IMR-90 (cell line): ENCODE results near the gene PID1. TPM values are rescaled to one million over a fixed set of nuclear protein-coding genes. Genes with fewer than 3 reads are reported as not detected.

ENCODE experiments used
- ATAC-seq: fragments of 200-7000 bp; cut with Tn5 transposase; 2 replicates; pipeline ENCODE4 v1.9.1; 2020; ENCODE audit warnings: low read depth, mild to moderate bottlenecking, moderate library complexity
- BruUV-seq: library from RNA; stranded (reverse); fragments of 400-500 nt; replicated peaks from 2 replicates; lab custom pipeline; 2021; lab: Mats Ljungman, UMichigan
- CTCF ChIA-PET: fragments of 300-600 bp; formaldehyde crosslinking; extraction: SDS; loops from one replicate; lab custom pipeline; 2021; ENCODE audit warnings: antibody characterized with exemption; lab: Yijun Ruan, JAX
- POLR2A ChIA-PET: fragments of 300-600 bp; sonication (Branson Sonifier 250); formaldehyde crosslinking; loops from one replicate; lab custom pipeline; 2022; ENCODE audit warnings: antibody characterized with exemption; ENCODE audit not compliant: unreplicated experiment; lab: Charles Lee
- DNase-seq: peaks from one replicate; pipeline ENCODE4 v3.0.0; 2013
- H2AFZ ChIP-seq: replicated peaks from 2 replicates; pipeline ENCODE3; 2013; ENCODE audit warnings: low read length, mild to moderate bottlenecking; ENCODE audit not compliant: poor library complexity
- H2AK5ac ChIP-seq: 2 replicates; pipeline ENCODE4 v1.6.1; 2013; ENCODE audit warnings: low read depth, low read length, inconsistent platforms
- H2AK9ac ChIP-seq: replicated peaks from 2 replicates; pipeline ENCODE3; 2013; ENCODE audit warnings: mild to moderate bottlenecking, low read depth, low read length, moderate library complexity; ENCODE audit not compliant: poor library complexity
- H2BK120ac ChIP-seq: 2 replicates; pipeline ENCODE4 v1.6.1; 2013; ENCODE audit warnings: low read depth, low read length, inconsistent platforms
- H2BK15ac ChIP-seq: 3 replicates; pipeline ENCODE4 v1.6.1; 2013; ENCODE audit warnings: low read depth, low read length, inconsistent platforms
- H2BK20ac ChIP-seq: 2 replicates; pipeline ENCODE4 v1.6.1; 2013; ENCODE audit warnings: low read depth, mild to moderate bottlenecking, inconsistent platforms, low read length, moderate library complexity
- H2BK5ac ChIP-seq: 2 replicates; pipeline ENCODE4 v1.6.1; 2013; ENCODE audit warnings: mild to moderate bottlenecking, low read depth, low read length, inconsistent platforms; ENCODE audit not compliant: poor library complexity, severe bottlenecking
- H3K14ac ChIP-seq: replicated peaks from 2 replicates; pipeline ENCODE4 v1.6.1; 2013; ENCODE audit warnings: low read depth, low read length, inconsistent platforms
- H3K18ac ChIP-seq: 2 replicates; pipeline ENCODE4 v1.6.1; 2013; ENCODE audit warnings: low read depth, low read length, control low read depth
- H3K23ac ChIP-seq: 2 replicates; pipeline ENCODE4 v1.6.1; 2013; ENCODE audit warnings: low read depth, low read length, inconsistent platforms
- H3K27ac ChIP-seq: 2 replicates; pipeline ENCODE4 v1.5.1; 2013; ENCODE audit warnings: mild to moderate bottlenecking, control low read depth, low read length; ENCODE audit not compliant: insufficient read depth
- H3K27me3 ChIP-seq: 2 replicates; pipeline ENCODE4 v1.6.1; 2013; ENCODE audit warnings: low read length; ENCODE audit not compliant: control insufficient read depth, insufficient read depth
- H3K36me3 ChIP-seq: 2 replicates; pipeline ENCODE4 v1.6.1; 2013; ENCODE audit warnings: low read length, mixed read lengths; ENCODE audit not compliant: control insufficient read depth, insufficient read depth
- H3K4ac ChIP-seq: 2 replicates; pipeline ENCODE4 v1.6.1; 2013; ENCODE audit warnings: low read depth, low read length, inconsistent platforms
- H3K4me1 ChIP-seq: 2 replicates; pipeline ENCODE4 v1.6.1; 2013; ENCODE audit warnings: low read length, mixed read lengths; ENCODE audit not compliant: control insufficient read depth, insufficient read depth
- H3K4me2 ChIP-seq: 2 replicates; pipeline ENCODE4 v1.6.1; 2013; ENCODE audit warnings: low read depth, mild to moderate bottlenecking, control low read depth, low read length, moderate library complexity
- H3K4me3 ChIP-seq: 2 replicates; pipeline ENCODE4 v1.5.1; 2013; ENCODE audit warnings: low read depth, mild to moderate bottlenecking, control low read depth, low read length, moderate library complexity; ENCODE audit not compliant: insufficient read depth
- H3K56ac ChIP-seq: 2 replicates; pipeline ENCODE4 v1.6.1; 2013; ENCODE audit warnings: low read length, inconsistent platforms; ENCODE audit not compliant: insufficient read depth; ENCODE audit errors: extremely low read depth
- H3K79me1 ChIP-seq, 2 experiments: 2 replicates each; pipeline ENCODE4 v1.6.1; 2013; ENCODE audit warnings: low read length in 2 of 2, inconsistent platforms in 1 of 2, low read depth in 1 of 2
- H3K9ac ChIP-seq: 2 replicates; pipeline ENCODE4 v1.6.1; 2013; ENCODE audit warnings: low read depth, low read length, control low read depth
- H3K9me1 ChIP-seq: 2 replicates; pipeline ENCODE4 v1.6.1; 2013; ENCODE audit warnings: low read length, inconsistent platforms; ENCODE audit not compliant: insufficient read depth
- H3K9me3 ChIP-seq: 2 replicates; pipeline ENCODE4 v1.6.1; 2013; ENCODE audit warnings: low read length; ENCODE audit not compliant: control insufficient read depth, insufficient read depth
- H4K20me1 ChIP-seq: 2 replicates; pipeline ENCODE4 v1.6.1; 2013; ENCODE audit warnings: low read length, inconsistent platforms; ENCODE audit not compliant: insufficient read depth
- H4K5ac ChIP-seq: 2 replicates; pipeline ENCODE4 v1.6.1; 2013; ENCODE audit warnings: mild to moderate bottlenecking, low read depth, low read length, control low read depth
- H4K8ac ChIP-seq, 2 experiments: 2 replicates each; pipeline ENCODE4 v1.6.1; 2013; ENCODE audit warnings: low read depth in 2 of 2, low read length in 2 of 2, control low read depth in 1 of 2, inconsistent platforms in 1 of 2
- H4K91ac ChIP-seq: 2 replicates; pipeline ENCODE4 v1.6.1; 2013; ENCODE audit warnings: low read depth, low read length, inconsistent platforms; ENCODE audit not compliant: insufficient read depth
- CTCF ChIP-seq: conservative IDR thresholded peaks from 2 replicates; pipeline ENCODE4 v1.5.1; 2012; ENCODE audit warnings: mild to moderate bottlenecking, low read depth, low read length, improper control_type of control experiment
- ELK1 ChIP-seq: fragments of 150-350 bp; IDR thresholded peaks from 2 replicates; pipeline ENCODE4 v1.6.1; 2016; ENCODE audit warnings: low read depth, mild to moderate bottlenecking, low read length, moderate library complexity, borderline replicate concordance
- POLR2A ChIP-seq: IDR thresholded peaks from 2 replicates; pipeline ENCODE4 v1.6.1; 2012; ENCODE audit warnings: mild to moderate bottlenecking, low read depth, low read length
- SMC3 ChIP-seq: fragments of 150-350 bp; IDR thresholded peaks from 2 replicates; pipeline ENCODE4 v1.6.1; 2016; ENCODE audit warnings: low read depth, mild to moderate bottlenecking, antibody characterized with exemption, low read length, moderate library complexity
- WGBS, 2 experiments: methylation state at CpG; one replicate each; pipeline versions ENCODE4 v1.1.5 to v1.1.7; 2013; ENCODE audit warnings: missing lambda C conversion rate in 2 of 2; ENCODE audit not compliant: insufficient read length in 1 of 2; ENCODE audit errors: extremely low coverage in 2 of 2; 5-methylcytosine and 5-hydroxymethylcytosine counted together
- dilution Hi-C: fragments of 300-500 bp; cut with HindIII; formaldehyde crosslinking; loops from one replicate; pipeline ENCODE4 v1.14.3; 2018; ENCODE audit warnings: low sequenced_read_pairs; ENCODE audit not compliant: unreplicated experiment
- in situ Hi-C: fragments of 300-500 bp; cut with MboI; formaldehyde crosslinking; loops from 3 replicates; pipeline ENCODE4 v1.14.3; 2019; ENCODE audit warnings: low sequenced_read_pairs, inconsistent platforms, mixed read lengths
- intact Hi-C: fragments of 100-400 bp; cut with micrococcal nuclease; formaldehyde crosslinking; loops from 2 replicates; pipeline ENCODE4 v1.10.0; 2022
- polyA plus RNA-seq, 3 experiments: library from polyadenylated mRNA; depleted of rRNA; stranded (reverse); fragments of >200 nt; gene quantifications; 2 replicates each; pipeline ENCODE4 v1.2.3, GENCODE V29; 2012; ENCODE audit warnings: low replicate concordance in 1 of 3
- total RNA-seq: library from RNA; depleted of rRNA; stranded (reverse); fragments of >200 nt; gene quantifications from 2 replicates; pipeline ENCODE4 v1.2.3, GENCODE V29; 2012

PID1 gene
- total and polyA plus RNA-seq, 2 of the 4 experiments (the other 2 are of a cell fraction) = 0.90 to 1.9 TPM

- H3K27me3 ChIP-seq = no peaks in the 10 kb centered on the region
- H2BK15ac ChIP-seq = no peak overlapping the region
- no CpG with 5 or more reads among the region's 2 CpGs for WGBS, 2 experiments
- ChIA-PET POLR2A (no interaction called here), CTCF (no interaction called here)
- no peak overlapping the region for H3K9ac ChIP-seq
- H2BK120ac ChIP-seq = no peak overlapping the region
- ATAC-seq (no peak), DNase-seq (no peak)
- no peak overlapping the region for H2AK5ac ChIP-seq
- dilution Hi-C loops (no loop called here), intact Hi-C loops (no loop called here), in situ Hi-C loops (no loop called here)
- H4K8ac ChIP-seq = no peak overlapping the region
- no peak overlapping the region for H4K5ac ChIP-seq
- no peak overlapping the region for H2BK5ac ChIP-seq
- H3K4me2 ChIP-seq = no peak overlapping the region
- no peak overlapping the region for H3K4me3 ChIP-seq
- no peak for TF ChIP-seq CTCF
- no peak for TF ChIP-seq POLR2A
- TF ChIP-seq ELK1 = no peak
- TF ChIP-seq SMC3 = no peak
- no peaks in the 10 kb centered on the region for H3K36me3 ChIP-seq
- no peak overlapping the region for H3K56ac ChIP-seq
- no peak overlapping the region for H4K91ac ChIP-seq
- H4K20me1 ChIP-seq = no peaks in the 10 kb centered on the region
- H3K27ac ChIP-seq = no peak overlapping the region
- no peak overlapping the region for H2BK20ac ChIP-seq
- H3K9me1 ChIP-seq = no peaks in the 10 kb centered on the region
- H2AFZ ChIP-seq = no peak overlapping the region
- H3K79me1 ChIP-seq = no peaks in the 10 kb centered on the region
- H3K9me3 ChIP-seq = peaks cover 7% of the 10 kb centered on the region
- H2AK9ac ChIP-seq = no peak overlapping the region
- no peak overlapping the region for H3K4ac ChIP-seq
- no TSS peak for BruUV-seq
- no peaks in the 10 kb centered on the region for H3K4me1 ChIP-seq
- no peak overlapping the region for H3K18ac ChIP-seq
- H3K14ac ChIP-seq = no peak overlapping the region
- no peak overlapping the region for H3K23ac ChIP-seq
Measured at GRCh38 chr2:229163893-229164292, 107.2 kb downstream of the PID1 start.
